ENCODE measurements around the gene GPR137B.
"Not testable (repeated sequence)": the region's sequence is repeated elsewhere in the genome, so short reads cannot be mapped to it uniquely, and the experiment has no call there.

The GPR137B gene

GRCh38 chr1:236161230-236161629, 18.9 kb downstream of the GPR137B start:
- no peak for DNase-seq (ENCODE audit: low spot score)

- DNase-seq (ENCODE audit: low spot score) = not testable (repeated sequence)
Measured at GRCh38 chr1:236161755-236162154, 19.4 kb downstream of the GPR137B start.

GRCh38 chr1:236163463-236164153, 21.3 kb downstream of the GPR137B start:
- no peak for DNase-seq (ENCODE audit: low spot score)

- no peak for DNase-seq (ENCODE audit: low spot score)
Measured at GRCh38 chr1:236164273-236164672, 21.9 kb downstream of the GPR137B start.

- no peak for DNase-seq (ENCODE audit: low spot score)
Measured at GRCh38 chr1:236165238-236165981, 23.1 kb downstream of the GPR137B start.

GRCh38 chr1:236166041-236166440, 23.7 kb downstream of the GPR137B start:
- no peak for DNase-seq (ENCODE audit: low spot score)

- DNase-seq (ENCODE audit: low spot score) = no peak
Measured at GRCh38 chr1:236167154-236167553, 24.8 kb downstream of the GPR137B start.

GRCh38 chr1:236167578-236167977, 25.2 kb downstream of the GPR137B start:
- DNase-seq (ENCODE audit: low spot score) = no peak

- DNase-seq (ENCODE audit: low spot score) = no peak
Measured at GRCh38 chr1:236168716-236169429, 26.5 kb downstream of the GPR137B start.

- DNase-seq (ENCODE audit: low spot score) = no peak
Measured at GRCh38 chr1:236172041-236172579, 29.8 kb downstream of the GPR137B start.

- no peak for DNase-seq (ENCODE audit: low spot score)
Measured at GRCh38 chr1:236173174-236173767, 30.9 kb downstream of the GPR137B start.

GRCh38 chr1:236175642-236176336, 33.5 kb downstream of the GPR137B start:
- no peak for DNase-seq (ENCODE audit: low spot score)

GRCh38 chr1:236176337-236177336, 34.3 kb downstream of the GPR137B start:
- DNase-seq (ENCODE audit: low spot score) = peak; percentile 2

- no peak for DNase-seq (ENCODE audit: low spot score)
Measured at GRCh38 chr1:236179634-236180033, 37.3 kb downstream of the GPR137B start.

- no peak for DNase-seq (ENCODE audit: low spot score)
Measured at GRCh38 chr1:236181059-236181458, 38.7 kb downstream of the GPR137B start.

GRCh38 chr1:236185687-236186086, 43.3 kb downstream of the GPR137B start:
- no peak for DNase-seq (ENCODE audit: low spot score)

GRCh38 chr1:236186471-236186870, 44.1 kb downstream of the GPR137B start:
- not testable (repeated sequence) for DNase-seq (ENCODE audit: low spot score)

- DNase-seq (ENCODE audit: low spot score) = not testable (repeated sequence)
Measured at GRCh38 chr1:236188084-236188483, 45.7 kb downstream of the GPR137B start.

- no peak for DNase-seq (ENCODE audit: low spot score)
Measured at GRCh38 chr1:236193184-236193583, 50.8 kb downstream of the GPR137B start.

GRCh38 chr1:236200925-236201324, 58.6 kb downstream of the GPR137B start:
- no peak for DNase-seq (ENCODE audit: low spot score)

Data from pons (tissue), 1 donor.